Measurements from ENCODE around the gene EIF4E.

The EIF4E gene

DNA sequence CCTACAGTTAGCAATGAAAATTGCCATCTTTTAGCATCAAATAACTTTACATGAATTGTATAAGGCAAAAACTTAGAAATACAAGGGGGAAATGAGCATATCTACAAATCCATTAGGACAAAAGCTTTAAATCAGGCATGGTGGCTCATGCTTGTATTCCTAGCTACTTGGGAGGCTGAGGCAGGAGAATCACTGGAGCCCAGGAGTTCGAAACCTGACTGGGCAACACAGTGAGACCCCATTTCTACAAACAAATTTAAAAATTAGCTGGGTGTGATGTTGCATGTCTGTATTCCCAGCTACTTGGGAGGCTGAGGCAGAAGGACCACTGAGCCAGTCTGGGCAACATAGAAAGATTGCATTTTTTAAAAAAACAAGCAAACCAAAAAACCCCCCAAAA is 61.3 kb downstream of the EIF4E start:
- no peak for TF ChIP-seq CTCF (IDR thresholded peaks at IDR 0.05; ENCODE audit: insufficient read depth, low read depth, low read length, missing control alignments)

GRCh38 chr4:98865059-98865458 is 63.9 kb downstream of the EIF4E start:
- no peak overlapping the region for H3K4me3 ChIP-seq (ENCODE audit: low read length)
- TF ChIP-seq CTCF (IDR thresholded peaks at IDR 0.05; ENCODE audit: insufficient read depth, low read depth, low read length, missing control alignments), result no peak
- DNase-seq (ENCODE audit: low read depth), result no peak

More for the DNA sequence above, 61.3 kb downstream of the EIF4E start:
- no peak for DNase-seq (ENCODE audit: low read depth)
- H3K4me3 ChIP-seq (ENCODE audit: low read length), result no peak overlapping the region

DNA sequence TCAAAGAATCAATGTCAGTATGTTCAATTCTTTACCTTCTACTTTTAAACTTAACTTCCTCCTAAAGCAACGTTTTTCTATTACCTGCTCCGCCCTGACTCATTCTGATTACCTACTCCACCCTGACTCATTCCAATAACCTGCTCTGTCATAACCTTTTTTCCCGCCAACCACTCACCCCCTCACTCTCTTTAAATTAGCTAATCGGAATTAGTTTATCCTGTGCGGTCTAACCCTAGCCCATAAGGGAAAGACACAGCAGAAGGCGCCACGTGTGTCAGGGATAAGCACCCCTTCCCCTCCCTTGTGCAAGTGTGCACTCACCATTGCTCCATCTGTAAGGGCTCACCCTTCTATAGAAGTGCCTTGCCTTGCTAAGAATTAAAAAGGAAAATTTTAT is 64.4 kb downstream of the EIF4E start:
- peak; percentile 71 for DNase-seq (ENCODE audit: low read depth)
- TF ChIP-seq CTCF (IDR thresholded peaks at IDR 0.05; ENCODE audit: insufficient read depth, low read depth, low read length, missing control alignments), result no peak
- no peak overlapping the region for H3K4me3 ChIP-seq (ENCODE audit: low read length)

DNA sequence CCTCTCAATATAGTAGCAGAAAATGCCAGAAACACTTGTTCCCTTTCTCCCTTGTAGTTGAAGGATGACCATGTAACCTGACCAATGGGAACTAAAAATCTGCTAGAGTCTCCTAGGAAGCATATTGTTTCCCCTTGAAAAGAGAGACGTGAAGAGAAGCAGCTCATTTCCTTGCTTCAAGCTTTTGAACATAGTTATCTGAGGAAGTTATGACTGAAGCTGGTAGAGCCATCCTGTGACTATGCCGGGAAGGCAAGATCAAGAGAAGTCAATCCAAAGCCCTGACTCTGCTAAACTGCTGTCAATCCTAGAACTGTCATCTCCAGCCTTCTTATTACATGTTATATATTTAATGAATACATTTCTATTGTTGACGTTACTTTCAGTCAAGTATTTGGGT is 66.6 kb downstream of the EIF4E start:
- TF ChIP-seq CTCF (IDR thresholded peaks at IDR 0.05; ENCODE audit: insufficient read depth, low read depth, low read length, missing control alignments), result no peak
- no peak overlapping the region for H3K4me3 ChIP-seq (ENCODE audit: low read length)
- no peak for DNase-seq (ENCODE audit: low read depth)

- DNase-seq (ENCODE audit: low read depth), result no peak
- TF ChIP-seq CTCF (IDR thresholded peaks at IDR 0.05; ENCODE audit: insufficient read depth, low read depth, low read length, missing control alignments), result no peak
- H3K4me3 ChIP-seq (ENCODE audit: low read length), result no peak overlapping the region
These were observed 67.6 kb downstream of the EIF4E start for GRCh38 chr4:98861100-98861884.

- no peak overlapping the region for H3K4me3 ChIP-seq (ENCODE audit: low read length)
- no peak for DNase-seq (ENCODE audit: low read depth)
- no peak for TF ChIP-seq CTCF (IDR thresholded peaks at IDR 0.05; ENCODE audit: insufficient read depth, low read depth, low read length, missing control alignments)
These were observed 77.1 kb downstream of the EIF4E start for GRCh38 chr4:98851806-98852205.

DNA sequence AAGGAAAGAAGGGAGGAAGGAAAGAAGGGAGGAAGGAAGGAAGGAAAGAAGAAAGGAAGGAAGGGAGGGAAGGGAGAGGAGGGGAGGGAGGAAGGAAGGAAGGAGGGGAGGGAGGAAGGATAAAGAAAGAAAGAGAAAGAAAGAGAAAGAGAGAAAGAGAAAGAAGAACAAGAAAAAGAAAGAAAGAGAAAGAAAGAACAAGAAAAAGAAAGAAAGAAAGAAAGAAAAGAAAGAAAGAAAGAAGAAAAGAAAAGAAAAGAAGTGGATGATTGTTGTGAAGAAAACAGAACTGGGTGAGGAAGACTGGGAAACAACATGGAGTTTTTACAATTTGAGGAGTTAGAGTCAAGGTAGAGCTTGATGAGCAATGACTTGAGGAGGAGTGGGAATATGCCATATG is 78.0 kb downstream of the EIF4E start:
- no peak for TF ChIP-seq CTCF (IDR thresholded peaks at IDR 0.05; ENCODE audit: insufficient read depth, low read depth, low read length, missing control alignments)
- no peak overlapping the region for H3K4me3 ChIP-seq (ENCODE audit: low read length)
- DNase-seq (ENCODE audit: low read depth), result no peak

All from epithelial cell of esophagus (primary cell).